Mesothelial cell of epicardium (in vitro differentiated cells): ENCODE results near the gene FOXN1. TPM values are rescaled to one million over a fixed set of nuclear protein-coding genes. Genes with fewer than 3 reads are reported as not detected.

ENCODE experiments used
- DNase-seq, 2 experiments: peaks; one replicate each; pipeline ENCODE4 v3.0.0; 2021; ENCODE audit warnings: low spot score in 2 of 2; ENCODE audit not compliant: unreplicated experiment in 2 of 2
- H3K27ac Mint-ChIP-seq: 2 replicates; pipeline ENCODE4 v1.8.0; 2021; ENCODE audit warnings: mixed read lengths
- H3K27me3 Mint-ChIP-seq: 2 replicates; pipeline ENCODE4 v1.8.0; 2021; ENCODE audit warnings: low read depth, mixed read lengths
- H3K36me3 Mint-ChIP-seq: 2 replicates; pipeline ENCODE4 v1.8.0; 2021; ENCODE audit warnings: mixed read lengths
- H3K4me1 Mint-ChIP-seq: 2 replicates; pipeline ENCODE4 v1.8.0; 2021; ENCODE audit warnings: mixed read lengths
- H3K4me3 Mint-ChIP-seq: 2 replicates; pipeline ENCODE4 v1.8.0; 2021; ENCODE audit warnings: mild to moderate bottlenecking, moderate library complexity, mixed read lengths
- H3K9me3 Mint-ChIP-seq: 2 replicates; pipeline ENCODE4 v1.8.0; 2021; ENCODE audit warnings: mixed read lengths
- CTCF ChIP-seq: fragments of 200-600 bp; sonication (generic); IDR thresholded peaks from one replicate; pipeline ENCODE4 v1.5.0; 2021; ENCODE audit warnings: antibody characterized with exemption; ENCODE audit not compliant: unreplicated experiment
- total RNA-seq: library from RNA; stranded (reverse); gene quantifications from 3 replicates; pipeline ENCODE4 v1.2.1, GENCODE V29; 2021

Gene FOXN1
- total RNA-seq, 1 donor from 2014 or later, result 0.34 TPM

- no peak for DNase-seq
- Mint-ChIP-seq H3K27me3 (peaks cover 13% of the 10 kb centered on the region), H3K36me3 (no peaks in the 10 kb centered on the region), H3K9me3 (no peaks in the 10 kb centered on the region), H3K4me3 (no peak overlapping the region), H3K27ac (no peak overlapping the region), H3K4me1 (no peaks in the 10 kb centered on the region)
- TF ChIP-seq CTCF, result no peak
Observed at GRCh38 chr17:28488533-28489276, 17.4 kb upstream of the FOXN1 start.

GRCh38 chr17:28491286-28491685, 14.9 kb upstream of the FOXN1 start:
- H3K4me1 Mint-ChIP-seq, result no peaks in the 10 kb centered on the region
- H3K4me3 Mint-ChIP-seq, result no peak overlapping the region
- TF ChIP-seq CTCF, result no peak
- H3K9me3 Mint-ChIP-seq, result no peaks in the 10 kb centered on the region
- DNase-seq, result no peak
- H3K27ac Mint-ChIP-seq, result no peak overlapping the region
- H3K27me3 Mint-ChIP-seq, result peaks cover 5% of the 10 kb centered on the region
- no peaks in the 10 kb centered on the region for H3K36me3 Mint-ChIP-seq

- no peak overlapping the region for H3K4me3 Mint-ChIP-seq
- H3K4me1 Mint-ChIP-seq, result no peaks in the 10 kb centered on the region
- peaks cover 5% of the 10 kb centered on the region for H3K27me3 Mint-ChIP-seq
- no peaks in the 10 kb centered on the region for H3K36me3 Mint-ChIP-seq
- no peak overlapping the region for H3K27ac Mint-ChIP-seq
- DNase-seq, result no peak
- no peak for TF ChIP-seq CTCF
- H3K9me3 Mint-ChIP-seq, result no peaks in the 10 kb centered on the region
Observed at GRCh38 chr17:28491860-28492259, 14.3 kb upstream of the FOXN1 start.

GRCh38 chr17:28492352-28493310, 13.5 kb upstream of the FOXN1 start:
- peaks cover 4% of the 10 kb centered on the region for H3K4me1 Mint-ChIP-seq
- no peak for TF ChIP-seq CTCF
- no peak overlapping the region for H3K27ac Mint-ChIP-seq
- H3K27me3 Mint-ChIP-seq, result peaks cover under 1% of the 10 kb centered on the region
- no peaks in the 10 kb centered on the region for H3K9me3 Mint-ChIP-seq
- no peak overlapping the region for H3K4me3 Mint-ChIP-seq
- no peaks in the 10 kb centered on the region for H3K36me3 Mint-ChIP-seq
- no peak for DNase-seq

- DNase-seq, result no peak
- H3K36me3 Mint-ChIP-seq, result no peaks in the 10 kb centered on the region
- H3K27ac Mint-ChIP-seq, result no peak overlapping the region
- peaks cover 13% of the 10 kb centered on the region for H3K4me1 Mint-ChIP-seq
- no peak for TF ChIP-seq CTCF
- H3K4me3 Mint-ChIP-seq, result no peak overlapping the region
- no peaks in the 10 kb centered on the region for H3K27me3 Mint-ChIP-seq
- no peaks in the 10 kb centered on the region for H3K9me3 Mint-ChIP-seq
Observed at GRCh38 chr17:28493460-28493859, 12.7 kb upstream of the FOXN1 start.
